Measurements from ENCODE around the gene KCNH4. TPM values are rescaled to one million over a fixed set of nuclear protein-coding genes. Genes with fewer than 3 reads are reported as not detected.

The KCNH4 gene
- total and polyA plus RNA-seq, 9 of the 15 experiments (the other 6 are each of a cell fraction or from before 2014, with no cell fraction given): 0.10 to 1.8 (median 0.50) TPM

GRCh38 chr17:42107597-42108576, 73.1 kb downstream of the KCNH4 start (continued):
- TF ChIP-seq, protein P1, sequence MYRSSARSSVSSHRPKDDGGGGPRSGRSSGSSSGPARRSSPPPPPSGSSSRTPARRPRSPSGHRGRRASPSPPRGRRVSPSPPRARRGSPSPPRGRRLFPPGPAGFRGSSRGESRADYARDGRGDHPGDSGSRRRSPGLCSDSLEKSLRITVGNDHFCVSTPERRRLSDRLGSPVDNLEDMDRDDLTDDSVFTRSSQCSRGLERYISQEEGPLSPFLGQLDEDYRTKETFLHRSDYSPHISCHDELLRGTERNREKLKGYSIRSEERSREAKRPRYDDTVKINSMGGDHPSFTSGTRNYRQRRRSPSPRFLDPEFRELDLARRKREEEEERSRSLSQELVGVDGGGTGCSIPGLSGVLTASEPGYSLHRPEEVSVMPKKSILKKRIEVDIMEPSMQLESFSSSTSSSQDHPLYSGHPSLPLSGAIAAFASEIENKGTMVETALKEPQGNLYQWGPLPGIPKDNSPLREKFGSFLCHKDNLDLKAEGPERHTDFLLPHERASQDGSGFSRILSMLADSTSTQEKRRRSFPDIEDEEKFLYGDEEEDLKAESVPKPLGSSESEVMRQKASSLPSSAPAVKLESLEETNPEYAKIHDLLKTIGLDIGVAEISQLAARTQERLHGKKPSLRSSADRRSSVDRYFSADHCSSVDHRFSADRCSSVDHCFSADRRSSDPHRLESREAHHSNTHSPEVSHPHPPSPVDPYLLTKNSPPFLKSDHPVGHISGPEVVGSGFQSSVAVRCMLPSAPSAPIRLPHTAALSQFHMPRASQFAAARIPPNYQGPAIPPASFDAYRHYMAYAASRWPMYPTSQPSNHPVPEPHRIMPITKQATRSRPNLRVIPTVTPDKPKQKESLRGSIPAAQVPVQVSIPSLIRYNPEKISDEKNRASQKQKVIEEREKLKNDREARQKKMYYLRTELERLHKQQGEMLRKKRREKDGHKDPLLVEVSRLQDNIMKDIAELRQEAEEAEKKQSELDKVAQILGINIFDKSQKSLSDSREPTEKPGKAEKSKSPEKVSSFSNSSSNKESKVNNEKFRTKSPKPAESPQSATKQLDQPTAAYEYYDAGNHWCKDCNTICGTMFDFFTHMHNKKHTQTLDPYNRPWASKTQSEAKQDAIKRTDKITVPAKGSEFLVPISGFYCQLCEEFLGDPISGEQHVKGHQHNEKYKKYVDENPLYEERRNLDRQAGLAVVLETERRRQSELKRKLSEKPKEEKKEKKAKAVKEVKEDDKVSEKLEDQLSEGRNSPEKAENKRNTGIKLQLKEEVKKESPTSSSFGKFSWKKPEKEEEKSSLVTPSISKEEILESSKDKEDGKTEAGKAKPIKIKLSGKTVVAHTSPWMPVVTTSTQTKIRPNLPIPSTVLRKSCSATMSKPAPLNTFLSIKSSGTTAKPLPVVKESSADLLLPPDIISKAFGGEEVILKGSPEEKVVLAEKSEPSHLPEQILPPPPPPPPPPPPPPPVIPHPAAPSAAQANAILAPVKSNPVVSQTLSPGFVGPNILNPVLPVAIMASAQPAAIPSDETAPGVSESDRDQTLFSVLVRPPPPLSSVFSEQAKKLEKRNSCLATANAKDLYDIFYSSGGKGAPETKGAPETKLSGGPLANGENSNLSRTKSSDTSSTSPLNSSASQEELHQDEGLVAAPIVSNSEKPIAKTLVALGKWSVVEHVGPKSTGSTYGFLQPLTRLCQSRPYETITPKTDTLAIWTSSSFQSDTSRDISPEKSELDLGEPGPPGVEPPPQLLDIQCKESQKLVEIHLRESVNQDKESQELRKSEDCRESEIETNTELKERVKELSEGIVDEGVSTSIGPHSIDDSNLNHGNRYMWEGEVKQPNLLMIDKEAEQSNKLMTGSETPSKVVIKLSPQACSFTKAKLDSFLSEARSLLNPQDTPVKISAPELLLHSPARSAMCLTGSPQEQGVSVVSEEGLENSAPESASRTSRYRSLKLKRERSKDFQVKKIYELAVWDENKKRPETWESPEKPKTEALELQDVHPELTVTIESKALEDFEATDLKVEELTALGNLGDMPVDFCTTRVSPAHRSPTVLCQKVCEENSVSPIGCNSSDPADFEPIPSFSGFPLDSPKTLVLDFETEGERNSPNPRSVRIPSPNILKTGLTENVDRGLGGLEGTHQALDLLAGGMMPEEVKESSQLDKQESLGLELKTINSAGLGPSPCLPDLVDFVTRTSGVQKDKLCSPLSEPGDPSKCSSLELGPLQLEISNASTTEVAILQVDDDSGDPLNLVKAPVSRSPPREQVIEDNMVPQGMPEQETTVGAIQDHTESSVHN (IDR thresholded peaks at IDR 0.05; ENCODE audit: borderline replicate concordance in 1 of 2, low read depth in 1 of 2): no peak
- TF ChIP-seq NR2C2 (CRISPR knock-in tag; IDR thresholded peaks at IDR 0.05): 0 out of 2 replicates have a peak, but pooled peaks have one; percentile 22
- no peak for TF ChIP-seq NR2C2 (tag; IDR thresholded peaks at IDR 0.05)
- no peak for TF ChIP-seq CHCHD3 (CRISPR knock-in tag; IDR thresholded peaks at IDR 0.05)
- TF ChIP-seq, protein P2, sequence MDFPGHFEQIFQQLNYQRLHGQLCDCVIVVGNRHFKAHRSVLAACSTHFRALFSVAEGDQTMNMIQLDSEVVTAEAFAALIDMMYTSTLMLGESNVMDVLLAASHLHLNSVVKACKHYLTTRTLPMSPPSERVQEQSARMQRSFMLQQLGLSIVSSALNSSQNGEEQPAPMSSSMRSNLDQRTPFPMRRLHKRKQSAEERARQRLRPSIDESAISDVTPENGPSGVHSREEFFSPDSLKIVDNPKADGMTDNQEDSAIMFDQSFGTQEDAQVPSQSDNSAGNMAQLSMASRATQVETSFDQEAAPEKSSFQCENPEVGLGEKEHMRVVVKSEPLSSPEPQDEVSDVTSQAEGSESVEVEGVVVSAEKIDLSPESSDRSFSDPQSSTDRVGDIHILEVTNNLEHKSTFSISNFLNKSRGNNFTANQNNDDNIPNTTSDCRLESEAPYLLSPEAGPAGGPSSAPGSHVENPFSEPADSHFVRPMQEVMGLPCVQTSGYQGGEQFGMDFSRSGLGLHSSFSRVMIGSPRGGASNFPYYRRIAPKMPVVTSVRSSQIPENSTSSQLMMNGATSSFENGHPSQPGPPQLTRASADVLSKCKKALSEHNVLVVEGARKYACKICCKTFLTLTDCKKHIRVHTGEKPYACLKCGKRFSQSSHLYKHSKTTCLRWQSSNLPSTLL (IDR thresholded peaks at IDR 0.05): no peak
- TF ChIP-seq ZFPM2 (CRISPR knock-in tag; IDR thresholded peaks at IDR 0.05): no peak
- TF ChIP-seq JUNB (CRISPR knock-in tag; conservative IDR thresholded peaks at IDR 0.05): no peak
- TF ChIP-seq BACH1 (tag; IDR thresholded peaks at IDR 0.05): no peak
- no peak for TF ChIP-seq PRPF4 (IDR thresholded peaks at IDR 0.05; ENCODE audit: insufficient read depth, low read depth, low read length, poor library complexity, severe bottlenecking)
- no peak for TF ChIP-seq SNRNP70 (optimal IDR thresholded peaks at IDR 0.05; ENCODE audit: low read depth, low read length)
- no peak for TF ChIP-seq MCM2 (IDR thresholded peaks at IDR 0.05; ENCODE audit: low read depth)
- TF ChIP-seq, protein P3, sequence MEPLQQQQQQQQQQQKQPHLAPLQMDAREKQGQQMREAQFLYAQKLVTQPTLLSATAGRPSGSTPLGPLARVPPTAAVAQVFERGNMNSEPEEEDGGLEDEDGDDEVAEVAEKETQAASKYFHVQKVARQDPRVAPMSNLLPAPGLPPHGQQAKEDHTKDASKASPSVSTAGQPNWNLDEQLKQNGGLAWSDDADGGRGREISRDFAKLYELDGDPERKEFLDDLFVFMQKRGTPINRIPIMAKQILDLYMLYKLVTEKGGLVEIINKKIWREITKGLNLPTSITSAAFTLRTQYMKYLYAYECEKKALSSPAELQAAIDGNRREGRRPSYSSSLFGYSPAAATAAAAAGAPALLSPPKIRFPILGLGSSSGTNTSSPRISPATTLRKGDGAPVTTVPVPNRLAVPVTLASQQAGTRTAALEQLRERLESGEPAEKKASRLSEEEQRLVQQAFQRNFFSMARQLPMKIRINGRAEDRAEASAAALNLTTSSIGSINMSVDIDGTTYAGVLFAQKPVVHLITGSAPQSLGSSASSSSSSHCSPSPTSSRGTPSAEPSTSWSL (CRISPR knock-in tag; IDR thresholded peaks at IDR 0.05; ENCODE audit: borderline replicate concordance): no peak
- TF ChIP-seq HBP1 (CRISPR knock-in tag; IDR thresholded peaks at IDR 0.05): no peak

Measured in K562 (cell line).